HL-60 (cell line): ENCODE measurements around the gene BARX1.

Experiments used
- GABPA ChIP-seq: IDR thresholded peaks from 2 replicates; pipeline ENCODE4 v1.6.1; 2012; ENCODE audit warnings: low read depth
- POLR2AphosphoS5 ChIP-seq: IDR thresholded peaks from 2 replicates; pipeline ENCODE4 v1.6.1; 2012; ENCODE audit warnings: low read depth
- SPI1 ChIP-seq: IDR thresholded peaks from 2 replicates; pipeline ENCODE4 v1.6.1; 2012; ENCODE audit warnings: low read depth, mild to moderate bottlenecking, borderline replicate concordance
- TF ChIP-seq, protein P1 (sequence below): IDR thresholded peaks from 2 replicates; pipeline ENCODE4 v1.6.1; 2012; ENCODE audit warnings: low read depth; ENCODE audit not compliant: insufficient replicate concordance
- TF ChIP-seq, protein P2 (sequence below): IDR thresholded peaks from one replicate; pipeline ENCODE4 v1.5.1; 2011; ENCODE audit warnings: low read length, control low read depth, inconsistent platforms; ENCODE audit not compliant: insufficient read depth

DNA sequence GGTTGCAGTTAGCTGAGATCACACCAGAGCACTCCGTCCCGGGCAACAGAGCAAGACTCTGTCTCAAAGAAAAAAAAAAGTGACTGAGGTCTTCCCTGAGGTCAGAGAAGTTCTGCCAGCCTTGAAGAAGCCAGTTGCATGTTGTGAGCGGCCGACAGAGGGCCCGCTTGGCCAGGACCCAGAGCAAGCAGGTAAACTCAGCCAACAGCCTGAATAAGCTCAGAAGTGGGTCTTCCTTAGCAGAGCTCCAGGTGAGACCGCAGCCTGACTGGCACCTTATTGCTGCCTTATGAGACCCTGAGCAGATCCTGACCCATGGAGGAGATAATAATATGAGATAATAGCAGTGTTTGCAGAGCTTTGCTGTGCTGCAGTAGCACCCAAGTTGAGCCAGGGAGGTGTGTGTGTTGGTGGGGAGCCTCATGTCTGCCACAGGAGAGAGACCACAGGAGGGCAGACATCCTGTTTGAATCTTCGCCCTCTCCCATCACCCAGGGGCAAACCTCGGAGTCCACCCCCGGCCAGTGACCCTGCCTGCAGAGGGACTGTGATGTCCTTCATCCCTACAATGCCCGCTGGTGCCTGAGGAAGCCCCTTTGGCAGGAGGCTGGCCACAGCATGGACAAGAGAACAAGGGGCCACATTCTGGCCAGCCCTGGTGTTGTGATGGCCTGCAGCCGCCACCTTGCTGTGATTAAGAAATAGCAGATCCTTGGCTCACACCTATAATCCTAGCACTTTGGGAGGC lies 10.8 kb upstream of the BARX1 start:
- TF ChIP-seq, protein P1, sequence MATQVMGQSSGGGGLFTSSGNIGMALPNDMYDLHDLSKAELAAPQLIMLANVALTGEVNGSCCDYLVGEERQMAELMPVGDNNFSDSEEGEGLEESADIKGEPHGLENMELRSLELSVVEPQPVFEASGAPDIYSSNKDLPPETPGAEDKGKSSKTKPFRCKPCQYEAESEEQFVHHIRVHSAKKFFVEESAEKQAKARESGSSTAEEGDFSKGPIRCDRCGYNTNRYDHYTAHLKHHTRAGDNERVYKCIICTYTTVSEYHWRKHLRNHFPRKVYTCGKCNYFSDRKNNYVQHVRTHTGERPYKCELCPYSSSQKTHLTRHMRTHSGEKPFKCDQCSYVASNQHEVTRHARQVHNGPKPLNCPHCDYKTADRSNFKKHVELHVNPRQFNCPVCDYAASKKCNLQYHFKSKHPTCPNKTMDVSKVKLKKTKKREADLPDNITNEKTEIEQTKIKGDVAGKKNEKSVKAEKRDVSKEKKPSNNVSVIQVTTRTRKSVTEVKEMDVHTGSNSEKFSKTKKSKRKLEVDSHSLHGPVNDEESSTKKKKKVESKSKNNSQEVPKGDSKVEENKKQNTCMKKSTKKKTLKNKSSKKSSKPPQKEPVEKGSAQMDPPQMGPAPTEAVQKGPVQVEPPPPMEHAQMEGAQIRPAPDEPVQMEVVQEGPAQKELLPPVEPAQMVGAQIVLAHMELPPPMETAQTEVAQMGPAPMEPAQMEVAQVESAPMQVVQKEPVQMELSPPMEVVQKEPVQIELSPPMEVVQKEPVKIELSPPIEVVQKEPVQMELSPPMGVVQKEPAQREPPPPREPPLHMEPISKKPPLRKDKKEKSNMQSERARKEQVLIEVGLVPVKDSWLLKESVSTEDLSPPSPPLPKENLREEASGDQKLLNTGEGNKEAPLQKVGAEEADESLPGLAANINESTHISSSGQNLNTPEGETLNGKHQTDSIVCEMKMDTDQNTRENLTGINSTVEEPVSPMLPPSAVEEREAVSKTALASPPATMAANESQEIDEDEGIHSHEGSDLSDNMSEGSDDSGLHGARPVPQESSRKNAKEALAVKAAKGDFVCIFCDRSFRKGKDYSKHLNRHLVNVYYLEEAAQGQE, result no peak
- TF ChIP-seq, protein P2, sequence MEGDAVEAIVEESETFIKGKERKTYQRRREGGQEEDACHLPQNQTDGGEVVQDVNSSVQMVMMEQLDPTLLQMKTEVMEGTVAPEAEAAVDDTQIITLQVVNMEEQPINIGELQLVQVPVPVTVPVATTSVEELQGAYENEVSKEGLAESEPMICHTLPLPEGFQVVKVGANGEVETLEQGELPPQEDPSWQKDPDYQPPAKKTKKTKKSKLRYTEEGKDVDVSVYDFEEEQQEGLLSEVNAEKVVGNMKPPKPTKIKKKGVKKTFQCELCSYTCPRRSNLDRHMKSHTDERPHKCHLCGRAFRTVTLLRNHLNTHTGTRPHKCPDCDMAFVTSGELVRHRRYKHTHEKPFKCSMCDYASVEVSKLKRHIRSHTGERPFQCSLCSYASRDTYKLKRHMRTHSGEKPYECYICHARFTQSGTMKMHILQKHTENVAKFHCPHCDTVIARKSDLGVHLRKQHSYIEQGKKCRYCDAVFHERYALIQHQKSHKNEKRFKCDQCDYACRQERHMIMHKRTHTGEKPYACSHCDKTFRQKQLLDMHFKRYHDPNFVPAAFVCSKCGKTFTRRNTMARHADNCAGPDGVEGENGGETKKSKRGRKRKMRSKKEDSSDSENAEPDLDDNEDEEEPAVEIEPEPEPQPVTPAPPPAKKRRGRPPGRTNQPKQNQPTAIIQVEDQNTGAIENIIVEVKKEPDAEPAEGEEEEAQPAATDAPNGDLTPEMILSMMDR, result no peak
- TF ChIP-seq GABPA (no peak), POLR2AphosphoS5 (no peak), SPI1 (no peak)
